Astrocyte (in vitro differentiated cells and primary cell): ENCODE results near the gene TMEM231. TPM values are rescaled to one million over a fixed set of nuclear protein-coding genes. Genes with fewer than 3 reads are reported as not detected.
"Not testable (repeated sequence)": the region's sequence is repeated elsewhere in the genome, so short reads cannot be mapped to it uniquely, and the experiment has no call there.

Experiments used
- DNase-seq: peaks from one replicate; pipeline ENCODE4 v3.0.0-alpha.2; 2010; ENCODE audit warnings: low read depth
- FAIRE-seq: peaks from 2 replicates; lab custom pipeline; 2011; peaks lifted over from hg19 to GRCh38; lab: Jason Lieb, UNC
- H2AFZ ChIP-seq: 2 replicates; pipeline ENCODE4 v1.6.0; 2012; ENCODE audit warnings: low read depth, low read length, inconsistent platforms
- H3K27ac ChIP-seq: 2 replicates; pipeline ENCODE4 v1.5.1; 2011; ENCODE audit warnings: low read depth, low read length, inconsistent platforms
- H3K27me3 ChIP-seq: 2 replicates; pipeline ENCODE4 v1.6.0; 2011; ENCODE audit warnings: low read length, inconsistent platforms; ENCODE audit not compliant: insufficient read depth
- H3K36me3 ChIP-seq: 2 replicates; pipeline ENCODE4 v1.5.1; 2011; ENCODE audit warnings: low read length, inconsistent platforms; ENCODE audit not compliant: insufficient read depth
- H3K4me1 ChIP-seq: 2 replicates; pipeline ENCODE4 v1.5.1; 2011; ENCODE audit warnings: low read length, inconsistent platforms; ENCODE audit not compliant: insufficient read depth
- H3K4me2 ChIP-seq: 2 replicates; pipeline ENCODE4 v1.6.0; 2012; ENCODE audit warnings: low read length, inconsistent platforms
- H3K4me3 ChIP-seq: 2 replicates; pipeline ENCODE4 v1.5.1; 2011; ENCODE audit warnings: low read depth, mild to moderate bottlenecking, low read length, inconsistent platforms; ENCODE audit not compliant: insufficient read depth
- H3K79me2 ChIP-seq: 2 replicates; pipeline ENCODE4 v1.6.0; 2012; ENCODE audit warnings: mild to moderate bottlenecking, low read length, inconsistent platforms; ENCODE audit not compliant: insufficient read depth
- H3K9ac ChIP-seq: 2 replicates; pipeline ENCODE4 v1.6.0; 2012; ENCODE audit warnings: mild to moderate bottlenecking, low read length, inconsistent platforms
- H3K9me3 ChIP-seq: 2 replicates; pipeline ENCODE4 v1.5.1; 2012; ENCODE audit warnings: low read depth, mild to moderate bottlenecking, low read length, inconsistent platforms; ENCODE audit not compliant: insufficient read depth
- H4K20me1 ChIP-seq: 2 replicates; pipeline ENCODE4 v1.6.0; 2012; ENCODE audit warnings: low read length, inconsistent platforms; ENCODE audit not compliant: insufficient read depth
- H3K27ac Mint-ChIP-seq: one replicate; pipeline ENCODE4 v1.8.0; 2021; ENCODE audit warnings: mild to moderate bottlenecking, mixed read lengths; ENCODE audit not compliant: unreplicated experiment
- H3K27me3 Mint-ChIP-seq: one replicate; pipeline ENCODE4 v1.8.0; 2021; ENCODE audit warnings: low read depth, mixed read lengths; ENCODE audit not compliant: unreplicated experiment
- H3K36me3 Mint-ChIP-seq: one replicate; pipeline ENCODE4 v1.8.0; 2021; ENCODE audit warnings: low read depth, mixed read lengths; ENCODE audit not compliant: unreplicated experiment
- H3K4me1 Mint-ChIP-seq: one replicate; pipeline ENCODE4 v1.8.0; 2021; ENCODE audit warnings: low read depth, mixed read lengths; ENCODE audit not compliant: unreplicated experiment
- H3K4me3 Mint-ChIP-seq: one replicate; pipeline ENCODE4 v1.8.0; 2021; ENCODE audit warnings: mild to moderate bottlenecking, moderate library complexity, mixed read lengths; ENCODE audit not compliant: unreplicated experiment
- H3K9me3 Mint-ChIP-seq: one replicate; pipeline ENCODE4 v1.8.0; 2021; ENCODE audit warnings: mild to moderate bottlenecking, mixed read lengths; ENCODE audit not compliant: unreplicated experiment
- EZH2 ChIP-seq: IDR thresholded peaks from 2 replicates; pipeline ENCODE4 v1.6.1; 2012; ENCODE audit warnings: mild to moderate bottlenecking, low read length, inconsistent platforms; ENCODE audit not compliant: insufficient read depth
- total RNA-seq: library from RNA; stranded (reverse); gene quantifications from 2 replicates; pipeline ENCODE4 v1.2.1, GENCODE V29; 2021
- TF ChIP-seq, protein P1 (sequence below): IDR thresholded peaks from 2 replicates; pipeline ENCODE4 v1.5.1; 2011; ENCODE audit warnings: low read depth, mild to moderate bottlenecking, inconsistent platforms, low read length, moderate library complexity; ENCODE audit not compliant: insufficient read depth

TMEM231 gene
- total RNA-seq, 1 donor from 2014 or later = 10.5 TPM

DNA sequence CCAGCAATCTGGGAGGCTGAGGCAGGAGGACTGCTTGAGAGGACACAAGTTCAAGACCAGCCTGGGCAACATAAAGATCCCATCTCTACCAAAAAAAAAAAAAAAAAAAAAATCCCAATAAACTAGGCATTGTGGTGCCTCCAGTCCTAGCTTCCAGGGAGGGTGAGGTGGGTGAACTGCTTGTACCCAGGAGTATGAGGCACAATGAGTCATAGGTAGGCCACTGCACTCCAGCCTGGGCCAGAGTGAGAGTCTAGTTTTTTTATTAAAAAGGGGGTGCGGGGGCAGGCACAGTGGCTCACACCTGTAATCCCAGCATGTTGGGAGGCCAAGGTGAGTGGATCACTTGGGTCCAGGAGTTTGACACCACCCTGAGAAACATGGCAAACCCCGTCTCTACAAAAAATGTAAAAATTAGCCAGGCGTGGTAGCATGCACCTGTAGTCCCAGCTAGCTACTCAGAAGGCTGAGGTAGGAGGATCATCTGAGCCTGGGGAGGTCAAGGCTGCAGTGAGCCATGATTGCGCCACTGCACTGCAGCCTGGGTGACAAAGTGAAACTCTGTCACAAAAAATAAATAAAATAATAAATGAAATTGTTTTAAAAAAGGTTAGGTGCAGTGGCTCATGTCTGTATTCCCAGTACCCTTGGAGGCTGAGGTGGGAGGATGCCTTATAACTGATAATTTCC lies 53.0 kb downstream of the TMEM231 start:
- Mint-ChIP-seq H3K4me1 (peaks cover 8% of the 10 kb centered on the region), H3K27ac (no peak overlapping the region), H3K9me3 (no peaks in the 10 kb centered on the region), H3K4me3 (no peak overlapping the region), H3K36me3 (no peaks in the 10 kb centered on the region), H3K27me3 (peaks cover 5% of the 10 kb centered on the region)
- H3K36me3 ChIP-seq = no peaks in the 10 kb centered on the region
- no peaks in the 10 kb centered on the region for H3K9me3 ChIP-seq
- no peaks in the 10 kb centered on the region for H4K20me1 ChIP-seq
- no peaks in the 10 kb centered on the region for H3K4me1 ChIP-seq
- no peak overlapping the region for H3K9ac ChIP-seq
- no peak overlapping the region for H3K27ac ChIP-seq
- FAIRE-seq (no peak), DNase-seq (no peak)
- no peaks in the 10 kb centered on the region for H3K79me2 ChIP-seq
- TF ChIP-seq EZH2 = no peak
- H3K4me2 ChIP-seq = no peak overlapping the region
- H3K4me3 ChIP-seq = no peak overlapping the region
- no peak overlapping the region for H2AFZ ChIP-seq
- H3K27me3 ChIP-seq = no peaks in the 10 kb centered on the region

DNA sequence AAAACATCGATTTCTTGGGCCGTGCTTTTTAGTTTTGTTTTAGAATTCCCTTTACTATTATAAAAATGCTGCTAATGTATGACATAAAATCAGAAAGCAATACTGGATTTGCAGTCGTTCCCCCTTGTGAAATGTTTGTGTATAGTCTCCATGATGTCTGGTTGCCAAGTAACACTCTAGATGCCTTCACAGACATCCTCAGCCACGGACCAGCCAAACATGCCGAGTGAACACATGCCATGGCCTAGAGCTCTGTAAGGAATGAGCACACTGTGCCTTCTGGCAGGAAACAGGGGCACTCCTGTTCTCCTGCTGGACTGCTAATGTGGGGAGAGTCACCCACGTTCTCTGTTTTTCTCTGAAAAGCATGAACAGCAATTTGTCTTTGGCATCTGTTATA lies 54.2 kb downstream of the TMEM231 start:
- H3K9me3 Mint-ChIP-seq, H2AFZ ChIP-seq, H3K4me3 Mint-ChIP-seq: not testable (repeated sequence)

DNA sequence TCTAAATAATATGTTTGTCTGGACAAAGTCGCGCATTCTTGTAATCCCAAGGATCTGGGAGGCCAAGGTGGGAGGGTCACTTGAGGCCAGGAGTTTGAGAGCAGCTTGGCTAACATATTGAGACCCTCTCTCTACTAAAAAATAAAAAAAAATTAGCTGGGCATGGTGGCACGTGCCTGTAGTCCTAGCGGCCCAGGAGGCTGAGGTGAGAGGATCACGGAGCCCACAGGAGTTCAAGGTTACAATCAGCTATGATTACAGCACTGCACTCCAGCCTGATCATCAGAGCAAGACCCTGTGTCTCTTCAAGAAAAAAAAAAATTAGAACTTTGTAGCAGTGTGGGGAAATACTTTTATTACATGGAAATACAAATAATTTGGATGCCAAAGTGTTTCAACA lies 54.7 kb downstream of the TMEM231 start:
- Histone ChIP-seq H3K79me2 (no peaks in the 10 kb centered on the region), H3K4me1 (no peaks in the 10 kb centered on the region), H3K9me3 (no peaks in the 10 kb centered on the region), H3K27ac (no peak overlapping the region), H3K36me3 (no peaks in the 10 kb centered on the region), H3K4me3 (no peak overlapping the region), H2AFZ (no peak overlapping the region), H4K20me1 (no peaks in the 10 kb centered on the region), H3K4me2 (no peak overlapping the region), H3K9ac (no peak overlapping the region), H3K27me3 (peaks cover 2% of the 10 kb centered on the region)
- no peaks in the 10 kb centered on the region for H3K9me3 Mint-ChIP-seq
- DNase-seq (no peak), FAIRE-seq (no peak)
- H3K4me3 Mint-ChIP-seq = no peak overlapping the region
- no peaks in the 10 kb centered on the region for H3K36me3 Mint-ChIP-seq
- H3K27me3 Mint-ChIP-seq = peaks cover 5% of the 10 kb centered on the region
- H3K27ac Mint-ChIP-seq = no peak overlapping the region
- peaks cover 3% of the 10 kb centered on the region for H3K4me1 Mint-ChIP-seq
- TF ChIP-seq, protein P1, sequence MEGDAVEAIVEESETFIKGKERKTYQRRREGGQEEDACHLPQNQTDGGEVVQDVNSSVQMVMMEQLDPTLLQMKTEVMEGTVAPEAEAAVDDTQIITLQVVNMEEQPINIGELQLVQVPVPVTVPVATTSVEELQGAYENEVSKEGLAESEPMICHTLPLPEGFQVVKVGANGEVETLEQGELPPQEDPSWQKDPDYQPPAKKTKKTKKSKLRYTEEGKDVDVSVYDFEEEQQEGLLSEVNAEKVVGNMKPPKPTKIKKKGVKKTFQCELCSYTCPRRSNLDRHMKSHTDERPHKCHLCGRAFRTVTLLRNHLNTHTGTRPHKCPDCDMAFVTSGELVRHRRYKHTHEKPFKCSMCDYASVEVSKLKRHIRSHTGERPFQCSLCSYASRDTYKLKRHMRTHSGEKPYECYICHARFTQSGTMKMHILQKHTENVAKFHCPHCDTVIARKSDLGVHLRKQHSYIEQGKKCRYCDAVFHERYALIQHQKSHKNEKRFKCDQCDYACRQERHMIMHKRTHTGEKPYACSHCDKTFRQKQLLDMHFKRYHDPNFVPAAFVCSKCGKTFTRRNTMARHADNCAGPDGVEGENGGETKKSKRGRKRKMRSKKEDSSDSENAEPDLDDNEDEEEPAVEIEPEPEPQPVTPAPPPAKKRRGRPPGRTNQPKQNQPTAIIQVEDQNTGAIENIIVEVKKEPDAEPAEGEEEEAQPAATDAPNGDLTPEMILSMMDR = no peak
- no peak for TF ChIP-seq EZH2

More for the DNA sequence above, 54.2 kb downstream of the TMEM231 start:
- H3K4me1 ChIP-seq, H3K27ac ChIP-seq, FAIRE-seq, H3K9me3 ChIP-seq, H3K79me2 ChIP-seq, H3K27me3 Mint-ChIP-seq, H3K36me3 Mint-ChIP-seq, H3K36me3 ChIP-seq, H3K4me2 ChIP-seq, H4K20me1 ChIP-seq, H3K27me3 ChIP-seq, H3K4me1 Mint-ChIP-seq, H3K4me3 ChIP-seq, H3K9ac ChIP-seq: not testable (repeated sequence)
- peak; percentile 29 for DNase-seq
- H3K27ac Mint-ChIP-seq = peak overlapping the region; percentile 79

DNA sequence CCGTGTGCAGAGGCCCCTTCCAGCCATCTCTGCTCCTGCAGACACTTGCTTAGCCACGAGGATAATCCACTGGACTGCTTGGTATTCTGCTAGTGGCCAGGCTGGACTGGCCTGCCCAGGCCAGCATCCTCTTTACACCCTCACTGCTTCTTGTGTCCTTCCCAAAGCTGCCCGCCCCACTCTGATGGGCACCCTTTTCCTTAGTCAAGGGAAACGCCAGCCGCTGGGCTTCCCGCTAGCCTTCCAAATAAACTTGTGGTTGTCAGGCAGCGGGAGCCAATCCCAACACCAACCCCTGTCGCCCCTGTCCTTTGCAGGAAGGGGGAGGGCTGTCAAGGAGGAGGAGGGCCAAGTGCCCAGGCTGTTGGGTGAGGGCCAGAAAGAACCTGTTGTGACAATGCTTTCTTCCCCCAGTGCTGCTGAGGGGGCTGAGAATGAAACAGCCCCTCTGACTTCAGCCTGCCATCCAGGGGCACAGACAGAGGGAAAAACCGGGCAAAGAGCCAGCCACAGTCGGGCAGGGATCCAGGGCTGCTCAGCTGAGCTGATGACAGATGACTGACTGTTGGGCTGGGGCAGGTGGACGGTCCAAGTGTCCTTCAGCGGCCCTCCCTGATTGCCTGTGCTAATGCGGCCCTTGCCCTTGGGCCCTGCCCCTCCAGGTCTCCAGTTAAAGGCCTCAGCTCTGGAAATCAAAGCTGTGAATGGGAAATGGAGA lies 57.3 kb downstream of the TMEM231 start:
- not testable (repeated sequence) for H3K4me2 ChIP-seq, H3K27ac Mint-ChIP-seq, H2AFZ ChIP-seq, H3K9me3 Mint-ChIP-seq, H3K4me3 ChIP-seq, H3K4me3 Mint-ChIP-seq, H3K79me2 ChIP-seq, H3K4me1 Mint-ChIP-seq, H3K4me1 ChIP-seq, H3K27ac ChIP-seq, DNase-seq, H3K27me3 ChIP-seq, H3K9ac ChIP-seq, H3K9me3 ChIP-seq, H3K36me3 ChIP-seq, FAIRE-seq, H4K20me1 ChIP-seq, H3K36me3 Mint-ChIP-seq
- H3K27me3 Mint-ChIP-seq = peaks cover 14% of the 10 kb centered on the region
